ENCODE results near the gene CTLA4. TPM values are rescaled to one million over a fixed set of nuclear protein-coding genes. Genes with fewer than 3 reads are reported as not detected.

CTLA4 gene
- total RNA-seq, 1 donor from 2014 or later: not detected

- DNase-seq (ENCODE audit: extremely low spot score, unreplicated experiment): no peak
- TF ChIP-seq CTCF (conservative IDR thresholded peaks at IDR 0.05): no peak
- no peak overlapping the region for H3K27ac Mint-ChIP-seq
Observed at GRCh38 chr2:203857656-203858055, 9.9 kb upstream of the CTLA4 start.

GRCh38 chr2:203858176-203858575 lies 9.4 kb upstream of the CTLA4 start:
- no peak for DNase-seq (ENCODE audit: extremely low spot score, unreplicated experiment)
- no peak for TF ChIP-seq CTCF (conservative IDR thresholded peaks at IDR 0.05)
- H3K36me3 Mint-ChIP-seq: no peaks in the 10 kb centered on the region
- no peaks in the 10 kb centered on the region for H3K4me1 Mint-ChIP-seq (ENCODE audit: unreplicated experiment)
- no peak overlapping the region for H3K4me3 Mint-ChIP-seq
- H3K27ac Mint-ChIP-seq: no peak overlapping the region
- H3K27me3 Mint-ChIP-seq: peaks cover 10% of the 10 kb centered on the region
- H3K9me3 Mint-ChIP-seq: no peaks in the 10 kb centered on the region

More at GRCh38 chr2:203857656-203858055, 9.9 kb upstream of the CTLA4 start:
- Mint-ChIP-seq H3K4me3 (no peak overlapping the region), H3K4me1 (ENCODE audit: unreplicated experiment) (no peaks in the 10 kb centered on the region), H3K36me3 (no peaks in the 10 kb centered on the region), H3K9me3 (no peaks in the 10 kb centered on the region), H3K27me3 (peaks cover 9% of the 10 kb centered on the region)

GRCh38 chr2:203859030-203859789 lies 8.4 kb upstream of the CTLA4 start:
- H3K27ac Mint-ChIP-seq: no peak overlapping the region
- H3K4me1 Mint-ChIP-seq (ENCODE audit: unreplicated experiment): no peaks in the 10 kb centered on the region
- DNase-seq (ENCODE audit: extremely low spot score, unreplicated experiment): no peak
- no peaks in the 10 kb centered on the region for H3K36me3 Mint-ChIP-seq
- peaks cover 7% of the 10 kb centered on the region for H3K9me3 Mint-ChIP-seq
- peaks cover 5% of the 10 kb centered on the region for H3K27me3 Mint-ChIP-seq
- no peak for TF ChIP-seq CTCF (conservative IDR thresholded peaks at IDR 0.05)
- H3K4me3 Mint-ChIP-seq: no peak overlapping the region

GRCh38 chr2:203861197-203861596 lies 6.4 kb upstream of the CTLA4 start:
- H3K27ac Mint-ChIP-seq: no peak overlapping the region
- peaks cover 8% of the 10 kb centered on the region for H3K9me3 Mint-ChIP-seq
- H3K4me3 Mint-ChIP-seq: no peak overlapping the region
- peaks cover 8% of the 10 kb centered on the region for H3K27me3 Mint-ChIP-seq
- no peaks in the 10 kb centered on the region for H3K36me3 Mint-ChIP-seq
- H3K4me1 Mint-ChIP-seq (ENCODE audit: unreplicated experiment): no peaks in the 10 kb centered on the region
- no peak for DNase-seq (ENCODE audit: extremely low spot score, unreplicated experiment)
- no peak for TF ChIP-seq CTCF (conservative IDR thresholded peaks at IDR 0.05)

- peaks cover 8% of the 10 kb centered on the region for H3K9me3 Mint-ChIP-seq
- no peak for DNase-seq (ENCODE audit: extremely low spot score, unreplicated experiment)
- H3K36me3 Mint-ChIP-seq: no peaks in the 10 kb centered on the region
- H3K4me1 Mint-ChIP-seq (ENCODE audit: unreplicated experiment): no peaks in the 10 kb centered on the region
- no peak overlapping the region for H3K4me3 Mint-ChIP-seq
- H3K27ac Mint-ChIP-seq: no peak overlapping the region
- H3K27me3 Mint-ChIP-seq: peaks cover 8% of the 10 kb centered on the region
- TF ChIP-seq CTCF (conservative IDR thresholded peaks at IDR 0.05): no peak
Observed at GRCh38 chr2:203861607-203862006, 6.0 kb upstream of the CTLA4 start.
